ENCODE measurements around the gene OGG1. TPM values are rescaled to one million over a fixed set of nuclear protein-coding genes. Genes with fewer than 3 reads are reported as not detected.

OGG1 gene
- total RNA-seq, 2 donors from 2014 or later, result 31.0 to 33.4 TPM

- Mint-ChIP-seq H3K36me3 (ENCODE audit: insufficient read depth in 2 of 2) (peaks cover 8 to 16% of the 10 kb centered on the region in 2 donors), H3K4me1 (ENCODE audit: low read depth) (peaks cover 70% of the 10 kb centered on the region), H3K27ac (peak overlapping the region; percentile 88), H3K4me3 (peak overlapping the region; percentile 72 to 82), H3K27me3 (ENCODE audit: low read depth) (no peaks in the 10 kb centered on the region), H3K9me3 (peaks cover 0 to 3% of the 10 kb centered on the region in 2 donors)
- peak; percentile 88 to 90 for ATAC-seq (replicated peaks in 1 of 2)
- peak; percentile 78 to 85 for DNase-seq
These were observed 28.7 kb downstream of the OGG1 start for GRCh38 chr3:9778143-9779074.

- peaks cover 8 to 16% of the 10 kb centered on the region in 2 donors for H3K36me3 Mint-ChIP-seq (ENCODE audit: insufficient read depth in 2 of 2)
- H3K9me3 Mint-ChIP-seq, result peaks cover 0 to 3% of the 10 kb centered on the region in 2 donors
- peak overlapping the region; percentile 72 to 82 for H3K4me3 Mint-ChIP-seq
- H3K4me1 Mint-ChIP-seq (ENCODE audit: low read depth), result peaks cover 70% of the 10 kb centered on the region
- DNase-seq, result no peak
- no peak for ATAC-seq (replicated peaks in 1 of 2)
- H3K27ac Mint-ChIP-seq, result peak overlapping the region; percentile 88
- no peaks in the 10 kb centered on the region for H3K27me3 Mint-ChIP-seq (ENCODE audit: low read depth)
These were observed 29.4 kb downstream of the OGG1 start for GRCh38 chr3:9779075-9779593.

- Mint-ChIP-seq H3K36me3 (ENCODE audit: insufficient read depth in 2 of 2) (peaks cover 8 to 17% of the 10 kb centered on the region in 2 donors), H3K4me3 (peak overlapping the region; percentile 42 to 82), H3K9me3 (peaks cover 0 to 3% of the 10 kb centered on the region in 2 donors), H3K4me1 (ENCODE audit: low read depth) (peaks cover 70% of the 10 kb centered on the region), H3K27me3 (ENCODE audit: low read depth) (no peaks in the 10 kb centered on the region), H3K27ac (peak overlapping the region; percentile 81)
- ATAC-seq (replicated peaks in 1 of 2) (peak; percentile 59 to 70), DNase-seq (peak; percentile 64 to 74)
These were observed 30.1 kb downstream of the OGG1 start for GRCh38 chr3:9779721-9780457.

GRCh38 chr3:9780458-9780812, 30.7 kb downstream of the OGG1 start:
- Mint-ChIP-seq H3K4me1 (ENCODE audit: low read depth) (peaks cover 72% of the 10 kb centered on the region), H3K27ac (peak overlapping the region; percentile 81), H3K9me3 (peaks cover 0 to 3% of the 10 kb centered on the region in 2 donors), H3K27me3 (ENCODE audit: low read depth) (no peaks in the 10 kb centered on the region), H3K36me3 (ENCODE audit: insufficient read depth in 2 of 2) (peaks cover 10 to 22% of the 10 kb centered on the region in 2 donors), H3K4me3 (peak overlapping the region; percentile 42 to 82)
- ATAC-seq (replicated peaks in 1 of 2) (no peak), DNase-seq (peak in 1 of 2 donors; percentile 27)

GRCh38 chr3:9780910-9781309, 31.2 kb downstream of the OGG1 start:
- no peak for DNase-seq
- Mint-ChIP-seq H3K27me3 (ENCODE audit: low read depth) (no peaks in the 10 kb centered on the region), H3K4me1 (ENCODE audit: low read depth) (peaks cover 74% of the 10 kb centered on the region), H3K4me3 (peak overlapping the region; percentile 42 to 82), H3K36me3 (ENCODE audit: insufficient read depth in 2 of 2) (peaks cover 13 to 25% of the 10 kb centered on the region in 2 donors), H3K9me3 (peaks cover 0 to 3% of the 10 kb centered on the region in 2 donors), H3K27ac (peak overlapping the region; percentile 81)
- ATAC-seq (replicated peaks in 1 of 2), result no peak

GRCh38 chr3:9781551-9781950, 31.8 kb downstream of the OGG1 start:
- H3K27ac Mint-ChIP-seq, result peak overlapping the region; percentile 85

GRCh38 chr3:9781978-9782603, 32.3 kb downstream of the OGG1 start:
- Mint-ChIP-seq H3K36me3 (ENCODE audit: insufficient read depth in 2 of 2) (peaks cover 17 to 33% of the 10 kb centered on the region in 2 donors), H3K9me3 (peaks cover 0 to 3% of the 10 kb centered on the region in 2 donors), H3K4me3 (no peak overlapping the region), H3K27me3 (ENCODE audit: low read depth) (no peaks in the 10 kb centered on the region), H3K4me1 (ENCODE audit: low read depth) (peaks cover 73% of the 10 kb centered on the region), H3K27ac (peak overlapping the region; percentile 35)
- ATAC-seq (replicated peaks in 1 of 2) (no peak), DNase-seq (no peak)

More at GRCh38 chr3:9781551-9781950, 31.8 kb downstream of the OGG1 start:
- Mint-ChIP-seq H3K9me3 (peaks cover 0 to 3% of the 10 kb centered on the region in 2 donors), H3K27me3 (ENCODE audit: low read depth) (no peaks in the 10 kb centered on the region), H3K4me1 (ENCODE audit: low read depth) (peaks cover 73% of the 10 kb centered on the region), H3K4me3 (peak overlapping the region in 1 of 2 donors; percentile 39), H3K36me3 (ENCODE audit: insufficient read depth in 2 of 2) (peaks cover 17 to 30% of the 10 kb centered on the region in 2 donors)
- DNase-seq, result no peak
- no peak for ATAC-seq (replicated peaks in 1 of 2)

- no peak overlapping the region for H3K4me3 Mint-ChIP-seq
- DNase-seq (no peak), ATAC-seq (replicated peaks in 1 of 2) (no peak)
- peaks cover 73% of the 10 kb centered on the region for H3K4me1 Mint-ChIP-seq (ENCODE audit: low read depth)
- H3K9me3 Mint-ChIP-seq, result peaks cover 0 to under 1% of the 10 kb centered on the region in 2 donors
- peaks cover 20 to 35% of the 10 kb centered on the region in 2 donors for H3K36me3 Mint-ChIP-seq (ENCODE audit: insufficient read depth in 2 of 2)
- peak overlapping the region; percentile 35 for H3K27ac Mint-ChIP-seq
- H3K27me3 Mint-ChIP-seq (ENCODE audit: low read depth), result no peaks in the 10 kb centered on the region
These were observed 33.0 kb downstream of the OGG1 start for GRCh38 chr3:9782770-9783169.

- peaks cover 72% of the 10 kb centered on the region for H3K4me1 Mint-ChIP-seq (ENCODE audit: low read depth)
- H3K27ac Mint-ChIP-seq, result no peak overlapping the region
- ATAC-seq (replicated peaks in 1 of 2), result no peak
- no peak overlapping the region for H3K4me3 Mint-ChIP-seq
- no peak for DNase-seq
- H3K36me3 Mint-ChIP-seq (ENCODE audit: insufficient read depth in 2 of 2), result peaks cover 20 to 37% of the 10 kb centered on the region in 2 donors
- H3K9me3 Mint-ChIP-seq, result no peaks in the 10 kb centered on the region
- H3K27me3 Mint-ChIP-seq (ENCODE audit: low read depth), result no peaks in the 10 kb centered on the region
These were observed 34.2 kb downstream of the OGG1 start for GRCh38 chr3:9783954-9784353.

GRCh38 chr3:9784965-9785364, 35.2 kb downstream of the OGG1 start:
- Mint-ChIP-seq H3K9me3 (no peaks in the 10 kb centered on the region), H3K4me1 (ENCODE audit: low read depth) (peaks cover 72% of the 10 kb centered on the region), H3K27ac (no peak overlapping the region), H3K4me3 (no peak overlapping the region), H3K36me3 (ENCODE audit: insufficient read depth in 2 of 2) (peaks cover 24 to 46% of the 10 kb centered on the region in 2 donors), H3K27me3 (ENCODE audit: low read depth) (no peaks in the 10 kb centered on the region)
- DNase-seq (no peak), ATAC-seq (replicated peaks in 1 of 2) (no peak)

GRCh38 chr3:9785602-9786001, 35.9 kb downstream of the OGG1 start:
- no peaks in the 10 kb centered on the region for H3K27me3 Mint-ChIP-seq (ENCODE audit: low read depth)
- DNase-seq (no peak), ATAC-seq (replicated peaks in 1 of 2) (no peak)
- no peaks in the 10 kb centered on the region for H3K9me3 Mint-ChIP-seq
- H3K4me1 Mint-ChIP-seq (ENCODE audit: low read depth), result peaks cover 72% of the 10 kb centered on the region
- no peak overlapping the region for H3K27ac Mint-ChIP-seq
- H3K4me3 Mint-ChIP-seq, result no peak overlapping the region
- H3K36me3 Mint-ChIP-seq (ENCODE audit: insufficient read depth in 2 of 2), result peaks cover 27 to 46% of the 10 kb centered on the region in 2 donors

- H3K27ac Mint-ChIP-seq, result peak overlapping the region; percentile 39
- H3K27me3 Mint-ChIP-seq (ENCODE audit: low read depth), result no peaks in the 10 kb centered on the region
- H3K4me1 Mint-ChIP-seq (ENCODE audit: low read depth), result peaks cover 72% of the 10 kb centered on the region
- H3K4me3 Mint-ChIP-seq, result no peak overlapping the region
- DNase-seq (no peak), ATAC-seq (replicated peaks in 1 of 2) (no peak)
- no peaks in the 10 kb centered on the region for H3K9me3 Mint-ChIP-seq
- H3K36me3 Mint-ChIP-seq (ENCODE audit: insufficient read depth in 2 of 2), result peaks cover 27 to 41% of the 10 kb centered on the region in 2 donors
These were observed 36.5 kb downstream of the OGG1 start for GRCh38 chr3:9786209-9786739.
